Activated CD8-positive, alpha-beta memory T cell treated with anti-CD3 and anti-CD28 coated beads for 1 hour (primary cell): Measurements from ENCODE around the gene MAPKAPK2.

Experiments used
- DNase-seq, 2 donors: peaks; one replicate each; pipeline ENCODE4 v3.0.0-alpha.2; 2020; ENCODE audit warnings: low read depth in 1 of 2; ENCODE audit errors: extremely low read depth in 1 of 2

Gene MAPKAPK2

DNA sequence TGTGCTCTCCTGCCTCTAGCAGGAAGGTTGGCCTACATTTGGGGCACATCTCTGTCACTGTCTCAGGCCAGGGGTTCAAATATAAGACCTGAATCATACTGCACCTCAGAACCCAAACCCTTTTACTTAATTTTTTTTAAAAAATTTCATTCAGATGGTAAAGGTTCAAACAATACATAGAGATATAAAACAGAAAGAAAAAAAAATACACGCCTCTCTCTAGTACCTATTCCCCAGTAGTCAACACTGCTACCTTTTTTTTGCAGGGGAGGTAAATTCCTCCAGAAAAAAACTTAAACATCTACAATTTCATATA lies 32.9 kb downstream of the MAPKAPK2 start:
- DNase-seq = no peak

DNA sequence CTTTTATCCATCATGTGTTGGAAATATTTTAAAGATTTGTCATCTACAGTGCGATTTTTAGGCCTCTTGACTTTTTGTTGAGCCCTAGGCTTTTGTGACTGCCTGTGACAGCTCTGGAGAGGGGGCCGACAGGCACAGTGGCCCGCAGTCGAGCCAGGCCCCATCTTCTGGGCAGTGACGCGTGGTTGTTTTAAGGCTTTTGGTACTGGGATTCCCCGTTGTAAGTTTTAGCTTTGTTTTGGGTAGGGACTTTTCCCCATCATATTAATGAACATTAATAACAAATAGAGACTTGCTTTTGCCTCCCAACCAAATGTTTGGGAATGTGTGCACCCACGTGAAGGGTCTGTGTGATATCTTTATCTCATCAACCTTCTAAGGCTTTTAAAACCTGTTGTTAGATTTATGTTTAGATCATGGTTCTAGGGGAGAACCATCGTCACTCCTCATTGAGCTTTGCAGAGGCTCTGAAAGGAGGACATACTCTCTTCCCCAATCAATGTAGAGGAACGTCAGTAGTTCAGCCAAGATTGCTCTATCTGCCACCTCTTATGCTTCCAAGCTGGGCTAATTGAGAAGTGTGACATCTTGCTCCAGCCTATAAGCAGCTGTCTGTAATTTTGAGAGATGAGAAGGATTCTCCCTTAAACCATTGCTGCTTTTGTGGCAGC lies 34.6 kb downstream of the MAPKAPK2 start:
- DNase-seq = no peak

DNA sequence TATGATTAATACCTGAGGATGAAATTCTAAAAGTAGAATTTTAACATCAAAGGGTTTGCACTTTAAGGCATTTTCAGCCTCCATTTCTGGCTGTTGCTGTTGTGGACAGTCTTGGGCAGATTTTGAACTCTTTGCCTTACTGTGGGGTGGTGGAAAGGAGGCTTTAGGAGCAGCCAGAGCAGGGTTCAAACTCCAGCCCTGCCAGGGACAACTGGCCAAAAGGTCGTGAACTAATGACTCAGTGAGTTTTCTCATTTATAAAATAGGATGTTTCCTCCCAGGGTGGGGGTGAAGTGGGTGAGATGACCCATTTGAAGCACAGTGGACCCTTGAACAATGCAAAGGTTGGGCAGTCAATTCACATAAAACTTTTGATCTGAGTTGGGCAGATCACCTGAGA lies 36.7 kb downstream of the MAPKAPK2 start:
- no peak for DNase-seq

DNA sequence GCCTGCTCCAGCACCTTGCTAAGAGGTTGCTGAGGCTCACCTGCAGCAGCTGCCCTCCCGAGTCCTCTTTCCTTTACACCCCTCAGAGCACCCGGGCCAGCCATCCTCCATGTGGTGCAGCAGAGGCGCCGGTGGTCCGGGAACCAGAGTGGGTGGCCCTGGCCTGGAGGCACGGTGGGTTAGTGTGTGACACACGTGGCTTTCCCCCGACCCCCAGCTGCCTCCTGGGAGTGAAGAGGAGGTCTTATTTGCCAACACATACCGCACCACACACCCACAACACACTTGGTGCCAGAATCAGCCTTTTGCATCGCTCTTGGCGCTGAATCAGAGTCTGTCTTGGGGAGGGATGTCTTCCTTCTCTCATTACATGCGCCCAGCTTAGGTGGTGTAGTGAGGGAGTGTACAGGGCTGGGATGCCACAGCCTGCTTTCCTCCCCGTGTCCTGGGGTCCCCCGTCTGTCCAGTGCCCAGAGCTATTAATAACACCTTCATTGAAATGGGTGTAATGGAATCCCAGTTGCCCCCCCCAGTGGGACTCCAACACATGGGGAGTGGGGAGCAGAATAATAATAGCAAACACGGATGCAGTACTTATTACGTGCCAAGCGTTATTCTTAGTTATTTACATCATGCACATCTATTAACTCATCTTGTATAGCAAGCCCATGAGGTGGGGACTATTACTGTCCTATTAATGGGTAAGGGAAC lies 38.2 kb downstream of the MAPKAPK2 start:
- DNase-seq = no peak

DNA sequence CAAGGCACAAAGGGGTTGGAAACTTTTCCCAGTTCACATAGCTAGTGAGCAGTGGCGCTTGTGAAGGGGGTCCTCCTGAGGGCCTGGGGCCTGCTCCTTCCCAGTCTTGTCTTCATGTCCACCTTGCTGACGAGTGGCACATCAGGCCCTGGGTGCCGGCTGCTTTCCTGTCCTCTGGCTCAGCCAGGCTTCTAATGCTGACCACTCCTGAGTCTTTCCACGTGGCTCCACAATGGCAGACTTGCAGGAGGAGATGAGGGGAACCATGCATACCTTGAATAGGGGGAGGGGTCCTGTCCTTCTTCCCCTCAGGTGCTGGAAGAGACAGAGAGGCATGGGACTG lies 38.7 kb downstream of the MAPKAPK2 start:
- DNase-seq = no peak

DNA sequence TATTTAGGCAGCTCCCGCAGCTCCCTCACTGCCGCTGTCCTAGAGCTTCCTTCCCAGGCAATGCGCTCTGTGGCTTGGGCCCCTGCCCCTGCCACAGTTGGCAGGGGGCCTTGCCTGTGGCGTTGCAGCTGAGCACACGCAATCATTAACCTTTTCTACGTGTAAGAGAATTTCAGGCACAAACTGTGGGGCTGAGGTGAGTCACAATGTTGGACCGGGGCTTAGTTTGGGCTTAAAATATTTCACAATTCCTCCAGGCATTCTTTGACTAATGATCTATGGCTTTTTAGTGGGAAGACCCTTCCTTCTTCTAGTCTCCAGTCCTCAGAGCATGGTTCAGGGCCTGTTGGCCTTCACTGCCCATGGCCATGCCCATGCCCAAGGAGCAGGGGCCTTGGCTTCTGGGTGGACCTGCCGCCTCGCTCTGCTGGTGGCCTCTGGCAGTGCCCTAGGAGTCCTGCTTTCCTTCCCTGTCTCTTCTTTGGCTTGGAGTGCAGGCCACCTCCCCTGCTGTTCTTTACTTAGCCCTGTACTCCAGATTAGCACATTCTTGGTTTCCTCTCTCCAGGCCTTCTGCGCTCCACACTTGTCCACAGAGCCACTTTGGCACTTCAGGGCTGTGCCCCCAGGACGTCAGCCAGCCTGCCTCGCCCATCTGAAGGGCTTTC lies 39.2 kb downstream of the MAPKAPK2 start:
- DNase-seq = no peak

DNA sequence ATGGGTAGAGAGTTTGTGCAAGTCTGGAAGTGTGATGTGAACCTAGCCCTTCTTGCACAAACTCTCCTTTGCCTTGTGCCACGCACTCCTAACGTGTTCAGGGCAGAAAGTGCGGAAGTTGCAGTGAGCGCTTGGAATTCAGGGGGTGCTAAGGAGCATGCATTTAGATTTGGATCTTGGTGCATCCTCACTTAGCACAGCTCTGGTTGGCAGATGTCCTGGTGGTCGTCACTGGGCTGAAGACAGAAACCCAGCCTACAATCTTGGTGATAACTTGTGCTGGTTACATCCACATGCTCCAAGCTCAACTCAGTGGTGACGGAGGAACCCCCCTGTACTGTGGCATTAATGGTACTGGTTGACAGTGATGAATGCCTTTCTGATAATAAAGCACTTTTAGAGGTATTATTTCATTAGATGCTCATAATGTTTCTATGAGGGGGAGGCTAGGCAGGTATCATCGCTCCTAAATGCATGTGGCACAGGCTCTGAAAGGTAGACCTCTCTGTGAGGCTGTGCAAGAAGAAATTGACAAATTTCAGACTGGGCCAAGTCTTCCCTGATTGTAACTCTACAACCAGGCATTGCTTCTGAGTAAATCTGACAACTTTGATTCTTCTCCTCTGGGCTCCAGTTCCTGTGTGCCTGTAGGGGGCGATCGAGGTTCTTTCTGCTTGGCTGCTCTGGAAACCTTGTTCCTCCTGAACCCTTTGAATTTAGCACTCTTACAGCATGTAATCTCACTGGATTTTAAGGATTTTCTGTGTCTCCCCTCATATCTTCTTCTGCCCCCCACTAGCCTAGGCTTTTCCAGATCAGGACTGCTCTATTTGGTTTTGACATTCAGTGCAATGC lies 40.6 kb downstream of the MAPKAPK2 start:
- DNase-seq = peak in 1 of 2 donors; percentile 41

DNA sequence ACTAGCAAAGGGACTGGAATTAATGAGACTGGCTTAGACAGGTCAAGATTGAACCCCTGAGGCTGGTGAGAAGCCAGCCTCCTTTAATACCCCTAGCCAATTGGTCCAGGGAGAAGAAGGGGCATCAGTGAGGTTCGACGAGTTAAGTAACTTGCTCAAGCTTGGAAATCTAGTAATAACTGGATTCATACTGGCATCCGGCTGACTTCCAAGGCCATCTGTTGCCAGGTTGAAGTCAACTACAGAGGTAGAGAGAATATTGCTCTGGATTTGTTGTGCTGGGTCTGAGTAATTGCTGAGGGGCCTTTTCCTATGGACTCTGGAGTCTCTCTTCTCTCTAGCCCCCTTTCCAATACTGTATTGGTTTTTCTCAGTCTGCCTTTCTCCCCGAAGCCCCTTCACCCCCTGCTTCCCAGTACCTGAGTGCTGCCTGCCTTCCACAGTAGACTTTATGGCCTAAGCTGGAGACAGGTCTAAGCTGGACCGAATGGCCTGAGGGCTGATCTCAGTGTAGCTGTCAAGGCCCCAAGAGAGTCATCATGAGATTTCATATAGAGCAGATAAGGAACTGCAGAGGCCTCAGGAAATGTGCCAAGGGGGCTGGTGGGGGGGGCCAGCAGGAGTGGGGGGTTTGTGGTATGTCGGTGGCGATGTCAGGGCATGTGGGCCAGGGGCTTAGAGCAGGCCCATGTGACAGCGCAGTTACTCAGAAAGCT lies 43.4 kb downstream of the MAPKAPK2 start:
- DNase-seq = no peak

DNA sequence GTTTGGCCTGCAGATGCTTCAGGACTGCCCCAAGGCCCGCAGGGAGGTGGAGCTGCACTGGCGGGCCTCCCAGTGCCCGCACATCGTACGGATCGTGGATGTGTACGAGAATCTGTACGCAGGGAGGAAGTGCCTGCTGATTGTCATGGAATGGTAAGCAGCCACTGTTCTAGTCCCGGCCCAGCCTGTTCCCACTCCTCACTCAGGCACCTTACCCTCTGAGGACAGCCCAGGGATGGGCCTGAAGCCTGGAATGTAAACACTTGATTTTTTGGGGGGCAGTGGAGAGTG lies 43.9 kb downstream of the MAPKAPK2 start:
- no peak for DNase-seq

DNA sequence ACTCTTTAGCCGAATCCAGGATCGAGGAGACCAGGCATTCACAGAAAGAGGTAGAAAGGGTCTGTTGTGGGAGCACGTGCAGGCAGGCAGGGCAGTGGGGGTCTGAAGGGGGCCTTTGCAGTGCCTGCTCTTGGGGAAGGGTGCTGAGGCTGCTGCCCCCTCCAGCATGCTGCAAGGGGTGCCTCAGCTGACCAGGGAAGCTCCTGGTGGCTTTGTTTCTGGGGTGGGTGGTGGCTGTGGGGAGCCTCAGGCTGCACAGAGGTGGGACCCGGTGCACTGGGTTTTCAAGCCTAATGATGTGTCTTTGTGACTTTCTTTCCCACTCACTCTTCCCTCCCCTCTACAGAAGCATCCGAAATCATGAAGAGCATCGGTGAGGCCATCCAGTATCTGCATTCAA lies 44.3 kb downstream of the MAPKAPK2 start:
- no peak for DNase-seq

DNA sequence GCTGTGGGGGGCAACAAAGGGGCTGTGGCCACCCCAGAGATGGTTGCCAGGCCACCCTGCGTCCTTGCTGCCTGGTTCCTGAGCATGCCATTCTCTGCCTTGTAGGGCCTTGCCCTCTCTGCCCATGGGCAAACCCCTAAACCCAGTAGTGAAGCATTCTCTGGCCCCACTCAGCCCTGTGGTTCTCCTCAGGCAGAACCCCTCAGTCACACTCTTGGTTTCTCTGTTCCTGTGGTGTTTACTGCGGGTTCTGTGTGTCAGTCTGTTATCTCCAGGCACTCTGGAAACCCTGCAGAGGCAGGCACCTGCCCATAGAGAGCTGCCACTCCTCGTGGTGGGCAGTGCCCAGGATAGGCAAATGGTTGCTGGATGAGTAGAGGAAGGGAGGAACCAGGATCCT lies 44.8 kb downstream of the MAPKAPK2 start:
- DNase-seq = no peak

DNA sequence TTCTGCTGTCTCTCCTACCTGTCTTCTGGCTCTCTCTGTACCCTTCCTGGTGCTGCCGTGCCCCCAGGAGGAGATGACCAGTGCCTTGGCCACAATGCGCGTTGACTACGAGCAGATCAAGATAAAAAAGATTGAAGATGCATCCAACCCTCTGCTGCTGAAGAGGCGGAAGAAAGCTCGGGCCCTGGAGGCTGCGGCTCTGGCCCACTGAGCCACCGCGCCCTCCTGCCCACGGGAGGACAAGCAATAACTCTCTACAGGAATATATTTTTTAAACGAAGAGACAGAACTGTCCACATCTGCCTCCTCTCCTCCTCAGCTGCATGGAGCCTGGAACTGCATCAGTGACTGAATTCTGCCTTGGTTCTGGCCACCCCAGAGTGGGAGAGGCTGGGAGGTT lies 47.8 kb downstream of the MAPKAPK2 start:
- no peak for DNase-seq

DNA sequence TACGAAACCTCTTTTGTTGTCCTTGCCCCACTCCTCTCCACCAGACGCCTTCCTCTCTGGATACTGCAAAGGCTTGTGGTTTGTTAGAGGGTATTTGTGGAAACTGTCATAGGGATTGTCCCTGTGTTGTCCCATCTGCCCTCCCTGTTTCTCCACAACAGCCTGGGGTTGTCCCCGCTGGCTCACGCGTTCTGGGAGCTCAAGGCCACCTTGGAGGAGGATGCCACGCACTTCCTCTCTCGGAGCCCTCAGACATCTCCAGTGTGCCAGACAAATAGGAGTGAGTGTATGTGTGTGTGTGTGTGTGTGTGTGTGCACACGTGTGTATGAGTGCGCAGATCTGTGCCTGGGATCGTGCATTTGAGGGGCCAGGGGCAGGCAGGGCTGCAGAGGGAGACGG lies 48.3 kb downstream of the MAPKAPK2 start:
- DNase-seq = no peak

DNA sequence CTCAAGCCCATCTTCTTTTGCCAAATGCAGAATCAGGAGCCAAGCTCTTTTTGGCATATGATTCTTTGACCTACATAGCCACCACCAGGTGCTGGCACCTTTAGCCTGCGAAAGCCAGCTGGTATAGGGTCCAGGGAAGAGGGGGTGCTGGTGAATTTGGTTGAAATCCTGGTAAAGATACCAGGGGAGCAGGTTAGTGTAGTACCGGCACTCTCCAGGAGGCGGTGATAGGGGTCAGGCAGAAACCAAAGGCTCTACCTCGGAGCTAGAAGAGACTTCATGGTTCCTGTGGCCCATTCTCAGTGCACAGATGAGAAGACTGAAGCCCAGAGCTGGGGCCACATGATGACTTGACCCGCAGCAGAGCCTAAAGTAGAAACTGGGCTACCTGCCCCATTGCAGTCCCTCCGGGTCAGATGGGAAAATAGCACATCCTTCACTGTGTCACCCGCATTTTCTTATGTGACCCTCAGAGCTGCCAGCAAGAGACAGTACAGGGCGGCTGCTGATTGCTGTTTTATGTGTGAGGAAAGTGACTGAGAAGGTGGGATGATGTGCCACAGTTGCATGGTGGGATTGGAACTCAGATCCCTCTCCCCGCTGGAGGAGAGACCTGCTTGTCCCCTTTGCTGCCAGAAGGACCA lies 49.9 kb downstream of the MAPKAPK2 start:
- peak; percentile 60 to 71 for DNase-seq

DNA sequence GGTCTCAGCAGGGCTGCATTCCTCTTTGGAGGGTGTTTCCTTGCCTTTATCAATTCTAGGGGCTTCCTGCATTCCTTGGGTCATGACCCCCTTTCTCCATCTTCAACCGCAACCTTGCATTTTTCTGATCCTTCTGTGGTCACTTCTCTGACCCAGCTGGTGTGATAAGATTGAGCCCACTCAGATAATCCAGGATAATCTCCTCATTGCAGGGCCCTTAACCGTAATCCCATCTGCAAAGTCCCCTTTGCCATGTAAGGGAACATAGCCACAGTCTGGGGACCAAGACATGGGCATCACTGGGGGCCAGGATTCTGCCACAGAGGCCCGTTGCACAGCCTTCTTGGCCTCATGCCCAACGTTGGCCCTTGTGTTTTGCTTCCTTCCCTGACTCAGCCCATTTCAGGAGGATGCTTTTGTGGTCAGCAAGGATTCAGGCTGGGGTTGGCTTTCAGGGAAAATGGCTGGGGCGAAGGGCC lies 50.9 kb downstream of the MAPKAPK2 start:
- no peak for DNase-seq

DNA sequence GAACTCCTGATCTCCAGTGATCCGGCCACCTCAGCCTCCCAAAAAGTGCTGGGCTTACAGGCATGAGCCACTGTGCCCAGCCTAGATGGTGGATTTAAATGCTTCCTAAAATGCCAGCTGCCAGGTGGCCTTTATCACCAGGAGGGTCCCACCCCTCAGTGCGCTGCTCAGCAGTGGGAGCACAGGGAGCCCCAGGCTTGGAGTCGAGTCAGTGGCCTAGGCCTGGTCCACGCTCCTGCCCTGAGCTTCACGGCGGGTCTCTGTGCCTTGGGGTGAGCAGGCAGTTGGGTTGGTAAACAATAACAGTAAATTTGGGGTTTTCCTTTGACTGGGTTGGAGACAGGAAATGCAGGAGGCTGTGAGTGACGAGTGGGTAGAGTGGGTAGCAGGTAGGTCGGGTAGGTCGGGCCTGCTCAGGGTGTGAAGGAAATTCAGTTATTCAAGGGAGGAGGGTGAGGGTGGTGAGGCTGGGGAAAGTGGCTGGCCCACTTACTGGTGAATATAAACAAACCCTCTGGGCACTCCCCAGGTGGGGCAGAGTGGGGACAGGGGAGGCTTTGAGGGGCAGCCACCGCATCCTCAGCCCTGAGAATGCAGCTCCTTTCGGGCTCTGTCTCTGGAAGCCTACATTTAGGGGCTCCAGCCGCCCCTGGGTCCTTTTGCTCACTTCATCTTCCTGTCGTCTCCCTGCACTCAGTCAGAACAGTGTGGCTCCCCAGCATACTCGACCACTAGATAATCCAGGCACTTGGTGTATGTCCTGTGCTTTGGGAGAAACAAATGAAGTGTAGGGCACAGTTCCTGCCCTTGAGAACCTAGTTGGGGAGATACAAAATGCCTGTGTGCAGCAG lies 52.4 kb downstream of the MAPKAPK2 start:
- DNase-seq = peak; percentile 15 to 45

DNA sequence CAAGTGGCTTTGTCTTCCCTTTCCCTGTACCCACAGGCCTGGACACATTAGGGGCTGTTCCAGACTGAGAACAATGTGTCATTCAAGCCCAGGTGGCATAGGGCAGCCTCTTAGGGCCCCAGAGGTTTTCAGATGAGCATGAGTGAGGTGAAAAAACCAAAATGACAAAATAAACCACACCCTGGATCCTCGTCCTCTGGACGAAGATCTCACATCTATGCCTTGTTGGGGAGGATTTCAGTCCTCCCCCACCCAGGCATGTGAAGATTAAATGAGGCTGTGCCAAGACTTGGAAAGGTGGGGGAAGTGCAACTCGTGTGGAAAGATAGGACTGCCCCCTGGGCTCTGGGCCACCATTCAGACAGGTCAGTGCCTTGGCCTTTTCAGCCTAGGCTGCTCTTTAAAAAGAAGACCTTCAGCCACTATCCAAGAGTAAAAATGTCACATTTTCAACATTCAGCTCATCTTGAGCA lies 53.1 kb downstream of the MAPKAPK2 start:
- DNase-seq = no peak

DNA sequence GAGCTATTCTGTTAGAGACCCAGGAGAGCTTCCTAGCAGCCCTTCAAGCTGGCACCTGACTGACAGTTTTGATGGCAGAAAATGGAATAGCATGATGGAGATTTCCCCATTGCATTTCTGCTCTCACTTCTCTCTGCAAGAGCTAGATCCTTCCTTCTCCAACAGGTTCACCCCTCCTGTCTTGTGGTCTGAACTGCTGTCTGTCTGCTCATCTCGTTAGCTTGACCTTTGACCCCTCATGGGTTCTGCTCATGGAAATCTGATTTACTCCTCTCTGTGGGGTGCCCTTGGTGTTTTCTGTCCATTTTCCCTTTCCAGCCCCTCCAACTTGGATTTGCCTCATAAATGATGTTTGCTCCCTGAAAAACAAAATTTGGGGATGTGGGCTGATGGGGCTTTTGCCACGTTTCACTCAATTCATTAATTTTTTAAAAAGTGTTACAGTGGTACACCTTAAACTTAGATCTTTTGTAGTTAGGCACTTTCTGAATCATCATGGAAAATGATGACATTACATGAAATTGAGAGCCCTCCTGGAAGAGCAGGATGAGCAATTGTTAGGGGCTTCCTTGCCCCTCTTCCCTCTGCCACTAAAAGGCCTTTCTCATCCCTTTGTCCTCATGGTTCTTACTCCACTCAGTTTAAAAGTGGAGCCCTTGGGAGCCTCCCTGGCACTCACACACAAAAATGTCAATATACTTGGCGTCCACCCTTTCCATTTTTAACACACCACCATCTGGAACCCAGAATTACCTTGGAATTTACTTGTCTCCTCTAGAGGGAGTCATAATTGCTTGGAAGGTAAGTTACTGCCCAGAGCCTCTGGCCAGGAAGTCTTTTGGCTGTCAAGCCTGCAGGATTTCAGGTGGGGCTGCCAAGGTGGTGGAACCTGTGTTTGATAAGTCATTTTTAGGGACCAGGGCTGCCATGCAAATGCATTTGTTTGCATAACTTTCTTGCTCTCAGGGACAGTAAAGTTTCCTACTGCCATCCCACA lies 54.0 kb downstream of the MAPKAPK2 start:
- DNase-seq = no peak
